PC-3 (cell line): ENCODE data around the gene HEYL. TPM values are rescaled to one million over a fixed set of nuclear protein-coding genes. Genes with fewer than 3 reads are reported as not detected.

Experiments
- ATAC-seq: fragments of 200-7000 bp; cut with Tn5 transposase; 2 replicates; pipeline ENCODE4 v1.9.1; 2020; ENCODE audit warnings: mild to moderate bottlenecking, moderate library complexity
- BruUV-seq: library from RNA; stranded (reverse); fragments of 400-500 nt; replicated peaks from 2 replicates; lab custom pipeline; 2021; lab: Mats Ljungman, UMichigan
- CTCF ChIA-PET: fragments of 300-600 bp; sonication (Branson Sonifier 250); formaldehyde crosslinking; loops from one replicate; lab custom pipeline; 2022; ENCODE audit warnings: antibody characterized with exemption; lab: Charles Lee
- POLR2A ChIA-PET: fragments of 300-600 bp; sonication (Branson Sonifier 250); formaldehyde crosslinking; loops from one replicate; lab custom pipeline; 2022; ENCODE audit warnings: antibody characterized with exemption; ENCODE audit not compliant: unreplicated experiment; lab: Charles Lee
- DNase-seq: peaks from one replicate; pipeline ENCODE4 v3.0.0-alpha.2; 2015
- H2AFZ ChIP-seq: fragments of 300-600 bp; sonication (generic); 2 replicates; pipeline ENCODE4 v1.6.0; 2016; ENCODE audit warnings: antibody characterized with exemption, low read length
- H3F3A ChIP-seq: fragments of 300-600 bp; sonication (generic); one replicate; pipeline ENCODE4 v1.6.0; 2017; ENCODE audit warnings: antibody characterized with exemption, low read length, control low read depth, mild to moderate bottlenecking; ENCODE audit not compliant: unreplicated experiment
- H3K27ac ChIP-seq: fragments of 300-600 bp; sonication (generic); 2 replicates; pipeline ENCODE4 v1.5.1; 2016; ENCODE audit warnings: mild to moderate bottlenecking, low read length
- H3K27me3 ChIP-seq: fragments of 300-600 bp; sonication (generic); 2 replicates; pipeline ENCODE4 v1.6.1; 2016; ENCODE audit warnings: low read length, mixed read lengths
- H3K36me3 ChIP-seq: fragments of 300-600 bp; sonication (generic); 2 replicates; pipeline ENCODE4 v1.6.1; 2016; ENCODE audit warnings: low read depth, mixed run types, low read length, mixed read lengths
- H3K4me1 ChIP-seq: fragments of 300-600 bp; sonication (generic); 2 replicates; pipeline ENCODE4 v1.5.1; 2016; ENCODE audit warnings: low read length; ENCODE audit not compliant: insufficient read depth
- H3K4me2 ChIP-seq: fragments of 300-600 bp; sonication (generic); 2 replicates; pipeline ENCODE4 v1.6.0; 2016; ENCODE audit warnings: low read length
- H3K4me3 ChIP-seq: fragments of 300-600 bp; sonication (generic); 2 replicates; pipeline ENCODE4 v1.5.1; 2016; ENCODE audit warnings: mild to moderate bottlenecking, low read length, mixed read lengths
- H3K79me2 ChIP-seq: fragments of 300-600 bp; sonication (generic); 2 replicates; pipeline ENCODE4 v1.6.1; 2017; ENCODE audit warnings: low read length, mixed read lengths
- H3K9ac ChIP-seq: fragments of 300-600 bp; sonication (generic); 2 replicates; pipeline ENCODE4 v1.6.0; 2016; ENCODE audit warnings: mild to moderate bottlenecking, low read length
- H3K9me2 ChIP-seq: fragments of 300-600 bp; sonication (generic); replicated peaks from 2 replicates; pipeline ENCODE4 v1.6.1; 2016; ENCODE audit warnings: mixed run types, low read length, mixed read lengths
- H3K9me3 ChIP-seq: fragments of 300-600 bp; sonication (generic); 2 replicates; pipeline ENCODE4 v1.6.1; 2016; ENCODE audit warnings: low read length, mixed read lengths
- H4K20me1 ChIP-seq: fragments of 300-600 bp; sonication (generic); 2 replicates; pipeline ENCODE4 v1.6.1; 2016; ENCODE audit warnings: low read length, mixed read lengths
- CTCF ChIP-seq: fragments of 300-600 bp; sonication (generic); conservative IDR thresholded peaks from 2 replicates; pipeline ENCODE4 v1.5.1; 2017; ENCODE audit warnings: antibody characterized with exemption, low read depth, mild to moderate bottlenecking, low read length
- EZH2 ChIP-seq: fragments of 300-600 bp; sonication (generic); IDR thresholded peaks from one replicate; pipeline ENCODE4 v1.6.1; 2017; ENCODE audit warnings: antibody characterized with exemption, mild to moderate bottlenecking, low read length; ENCODE audit not compliant: unreplicated experiment
- EZH2phosphoT487 ChIP-seq: fragments of 300-600 bp; sonication (generic); IDR thresholded peaks from 2 replicates; pipeline ENCODE4 v1.6.1; 2018; ENCODE audit warnings: mild to moderate bottlenecking, antibody characterized with exemption, low read length, borderline replicate concordance
- intact Hi-C: fragments of 100-400 bp; cut with micrococcal nuclease; formaldehyde crosslinking; loops from 2 replicates; pipeline ENCODE4 v1.9.0; 2023
- total RNA-seq: library from RNA; depleted of rRNA; stranded (reverse); fragments of >200 nt; gene quantifications from 2 replicates; pipeline ENCODE4 v1.2.3, GENCODE V29; 2014

The HEYL gene
- total RNA-seq, 1 experiment from 2014 or later = not detected

DNA sequence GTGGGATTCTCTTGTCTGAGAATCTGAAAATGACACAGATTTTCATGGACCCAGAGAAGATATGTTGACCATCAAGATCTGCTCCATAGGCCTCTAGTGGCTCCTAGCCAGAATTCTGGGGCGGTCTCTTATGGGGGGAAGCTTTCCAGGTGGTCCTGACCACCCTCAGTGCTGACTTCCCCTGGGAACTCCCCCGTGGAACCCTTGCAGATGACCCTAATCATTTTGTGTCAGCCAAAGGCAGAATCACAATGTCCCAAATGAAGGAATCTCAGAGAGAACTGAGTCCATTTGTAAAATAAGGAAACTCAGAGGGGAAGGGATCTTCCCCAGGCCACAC is 3.6 kb downstream of the HEYL start:
- ChIA-PET POLR2A (no interaction called here), CTCF (no interaction called here)
- no peaks in the 10 kb centered on the region for H3K79me2 ChIP-seq
- no peaks in the 10 kb centered on the region for H3F3A ChIP-seq
- H3K9ac ChIP-seq = no peak overlapping the region
- H3K4me2 ChIP-seq = no peak overlapping the region
- no peaks in the 10 kb centered on the region for H4K20me1 ChIP-seq
- H3K36me3 ChIP-seq = no peaks in the 10 kb centered on the region
- ATAC-seq (no peak), DNase-seq (no peak)
- H3K27me3 ChIP-seq = peaks cover 13% of the 10 kb centered on the region
- no peak overlapping the region for H2AFZ ChIP-seq
- no peak overlapping the region for H3K27ac ChIP-seq
- H3K4me3 ChIP-seq = no peak overlapping the region
- H3K4me1 ChIP-seq = no peaks in the 10 kb centered on the region
- intact Hi-C loops = no loop called here
- no peaks in the 10 kb centered on the region for H3K9me3 ChIP-seq
- TF ChIP-seq EZH2 (no peak), CTCF (no peak), EZH2phosphoT487 (no peak)
- no TSS peak for BruUV-seq
- H3K9me2 ChIP-seq = no peaks in the 10 kb centered on the region

- H3K4me2 ChIP-seq = no peak overlapping the region
- H3K79me2 ChIP-seq = no peaks in the 10 kb centered on the region
- no peak for TF ChIP-seq CTCF
- no peak for TF ChIP-seq EZH2phosphoT487
- TF ChIP-seq EZH2 = no peak
- no peaks in the 10 kb centered on the region for H4K20me1 ChIP-seq
- H3F3A ChIP-seq = no peaks in the 10 kb centered on the region
- H3K4me1 ChIP-seq = no peaks in the 10 kb centered on the region
- no peak overlapping the region for H3K27ac ChIP-seq
- H3K9me2 ChIP-seq = no peaks in the 10 kb centered on the region
- DNase-seq (no peak), ATAC-seq (no peak)
- intact Hi-C loops = no loop called here
- H3K36me3 ChIP-seq = no peaks in the 10 kb centered on the region
- no peak overlapping the region for H2AFZ ChIP-seq
- H3K4me3 ChIP-seq = no peak overlapping the region
- CTCF ChIA-PET = no interaction called here
- no peaks in the 10 kb centered on the region for H3K9me3 ChIP-seq
- H3K9ac ChIP-seq = no peak overlapping the region
- BruUV-seq = no TSS peak
- peaks cover 13% of the 10 kb centered on the region for H3K27me3 ChIP-seq
- POLR2A ChIA-PET = interaction anchor here (0.7 kb wide), 1 partner anchor 164 kb away, joined by 3 read pairs; no protein-coding TSS in a partner anchor
Measured at GRCh38 chr1:39635205-39635870, 4.1 kb downstream of the HEYL start.

- POLR2A ChIA-PET = no interaction called here
- H3K27me3 ChIP-seq = peaks cover 13% of the 10 kb centered on the region
- CTCF ChIA-PET = no interaction called here
Measured at GRCh38 chr1:39633422-39633821, 6.0 kb downstream of the HEYL start.

More at GRCh38 chr1:39633422-39633821, 6.0 kb downstream of the HEYL start:
- BruUV-seq = no TSS peak
- peak overlapping the region; percentile 73 for H3K4me2 ChIP-seq
- intact Hi-C loops = no loop called here
- peak overlapping the region; percentile 17; the same call in 1 of the 2 replicates for H3K9ac ChIP-seq
- H2AFZ ChIP-seq = peak overlapping the region; percentile 68
- no peaks in the 10 kb centered on the region for H3K9me3 ChIP-seq
- no peaks in the 10 kb centered on the region for H3K4me1 ChIP-seq
- ATAC-seq (no peak), DNase-seq (no peak)
- no peak for TF ChIP-seq CTCF
- TF ChIP-seq EZH2phosphoT487 = no peak
- H4K20me1 ChIP-seq = no peaks in the 10 kb centered on the region
- H3K9me2 ChIP-seq = no peaks in the 10 kb centered on the region
- no peak overlapping the region for H3K27ac ChIP-seq
- H3K4me3 ChIP-seq = no peak overlapping the region; the same call in 1 of the 2 replicates
- H3K36me3 ChIP-seq = no peaks in the 10 kb centered on the region
- no peaks in the 10 kb centered on the region for H3K79me2 ChIP-seq
- H3F3A ChIP-seq = no peaks in the 10 kb centered on the region
